A549 (cell line): ENCODE data around the gene ST3GAL5. TPM values are rescaled to one million over a fixed set of nuclear protein-coding genes. Genes with fewer than 3 reads are reported as not detected.

ENCODE experiments used
- ATAC-seq, 2 experiments: fragments of 200-7000 bp in 1 of 2; fragments of >200 bp in 1 of 2; cut with Nextera tagmentation in 1 of 2; cut with Tn5 transposase in 1 of 2; 3 replicates each; pipeline versions ENCODE4 v1.8.0 to v1.9.1; 2018 to 2020; ENCODE audit warnings: mild to moderate bottlenecking in 1 of 2, moderate library complexity in 1 of 2
- CTCF ChIA-PET: fragments of 300-600 bp; sonication (Branson Sonifier 250); formaldehyde crosslinking; extraction: SDS; loops from one replicate; lab custom pipeline; 2021; ENCODE audit warnings: antibody characterized with exemption, inconsistent platforms; lab: Yijun Ruan, JAX
- POLR2A ChIA-PET: fragments of 350-600 bp; formaldehyde crosslinking; extraction: SDS; loops from one replicate; lab custom pipeline; 2021; ENCODE audit warnings: antibody characterized with exemption, inconsistent platforms; lab: Yijun Ruan, JAX
- DNase-seq, 2 experiments: peaks; one replicate each; pipeline versions ENCODE4 v3.0.0 to v3.0.0-alpha.2; 2011 to 2016; ENCODE audit warnings: low read depth in 1 of 2, low spot score in 1 of 2
- FAIRE-seq: peaks from 2 replicates; lab custom pipeline; 2011; peaks lifted over from hg19 to GRCh38; lab: Jason Lieb, UNC
- H3K27ac ChIP-seq, 2 experiments: fragments of >200 bp; sonication (Bioruptor Twin); formaldehyde crosslinking; 3 replicates each; pipeline ENCODE4 v1.5.1; 2016 to 2017
- H3K4me1 ChIP-seq: fragments of >200 bp; sonication (Bioruptor Twin); formaldehyde crosslinking; 3 replicates; pipeline ENCODE4 v1.6.1; 2016
- H3K4me2 ChIP-seq: fragments of >200 bp; sonication (Bioruptor Twin); formaldehyde crosslinking; 3 replicates; pipeline ENCODE4 v1.6.1; 2016
- H3K4me3 ChIP-seq: fragments of >200 bp; sonication (Bioruptor Twin); formaldehyde crosslinking; 3 replicates; pipeline ENCODE4 v1.5.1; 2016
- H3K9me3 ChIP-seq: fragments of >200 bp; sonication (Bioruptor Twin); formaldehyde crosslinking; 3 replicates; pipeline ENCODE4 v1.6.1; 2016
- ATOH8 ChIP-seq: fragments of 250-450 bp; sonication (Bioruptor Pico); IDR thresholded peaks from 2 replicates; pipeline ENCODE4 v1.5.0; 2020; ENCODE audit warnings: low read depth, mild to moderate bottlenecking, moderate library complexity
- CEBPB ChIP-seq, 2 experiments: fragments of >200 bp in 1 of 2; sonication (Bioruptor Twin) in 1 of 2; formaldehyde crosslinking in 1 of 2; IDR thresholded peaks; 2 replicates each; pipeline ENCODE4 v1.6.1; 2012 to 2016
- CHD2 ChIP-seq: fragments of 150-350 bp; IDR thresholded peaks from 2 replicates; pipeline ENCODE4 v1.6.1; 2014; ENCODE audit warnings: low read length; ENCODE audit not compliant: partially characterized antibody
- CHD4 ChIP-seq: fragments of 200-600 bp; sonication (generic); IDR thresholded peaks from 2 replicates; pipeline ENCODE4 v1.6.1; 2016; ENCODE audit warnings: antibody characterized with exemption, mild to moderate bottlenecking, borderline replicate concordance
- EHF ChIP-seq: fragments of 250-450 bp; sonication (Bioruptor Pico); IDR thresholded peaks from 2 replicates; pipeline ENCODE4 v1.5.0; 2020; ENCODE audit warnings: mild to moderate bottlenecking
- ELK1 ChIP-seq: fragments of 150-350 bp; IDR thresholded peaks from 2 replicates; pipeline ENCODE4 v1.6.1; 2014; ENCODE audit warnings: low read depth, mild to moderate bottlenecking, low read length
- ESRRA ChIP-seq: fragments of 150-350 bp; IDR thresholded peaks from 2 replicates; pipeline ENCODE4 v1.6.1; 2014; ENCODE audit warnings: mild to moderate bottlenecking, low read length, borderline replicate concordance
- FOSB ChIP-seq: fragments of 250-450 bp; sonication (Bioruptor Pico); IDR thresholded peaks from 2 replicates; pipeline ENCODE4 v1.5.0; 2020; ENCODE audit warnings: mild to moderate bottlenecking, moderate library complexity
- GATA3 ChIP-seq: IDR thresholded peaks from 2 replicates; pipeline ENCODE4 v1.6.1; 2012; ENCODE audit warnings: borderline replicate concordance
- HEYL ChIP-seq: fragments of 250-450 bp; sonication (Bioruptor Pico); IDR thresholded peaks from 2 replicates; pipeline ENCODE4 v1.8.0; 2021; ENCODE audit warnings: mild to moderate bottlenecking, moderate library complexity
- HOXA7 ChIP-seq: fragments of 250-450 bp; sonication (Bioruptor Pico); IDR thresholded peaks from 2 replicates; pipeline ENCODE4 v1.5.0; 2020; ENCODE audit warnings: mild to moderate bottlenecking, moderate library complexity
- JUN ChIP-seq, 2 experiments: fragments of >200 bp; sonication (Bioruptor Twin); formaldehyde crosslinking; IDR thresholded peaks; 2 replicates in 1 of 2; 3 replicates in 1 of 2; pipeline ENCODE4 v1.6.1; 2016 to 2017
- MAFK ChIP-seq: fragments of 450-650 bp; IDR thresholded peaks from 2 replicates; pipeline ENCODE4 v1.6.1; 2014; ENCODE audit not compliant: partially characterized antibody
- MAZ ChIP-seq: fragments of 150-350 bp; IDR thresholded peaks from 2 replicates; pipeline ENCODE4 v1.6.1; 2014; ENCODE audit warnings: antibody characterized with exemption, low read depth, low read length, borderline replicate concordance
- NFE2L2 ChIP-seq: fragments of 150-350 bp; conservative IDR thresholded peaks from 2 replicates; pipeline ENCODE4 v1.6.1; 2014; ENCODE audit warnings: low read length
- NPAS2 ChIP-seq: fragments of 250-450 bp; sonication (Bioruptor Pico); IDR thresholded peaks from 2 replicates; pipeline ENCODE4 v1.8.0; 2022; ENCODE audit warnings: mild to moderate bottlenecking, moderate library complexity, borderline replicate concordance
- POLR2AphosphoS2 ChIP-seq: conservative IDR thresholded peaks from 2 replicates; pipeline ENCODE4 v1.6.1; 2012; ENCODE audit warnings: low read length, improper control_type of control experiment, inconsistent platforms
- RAD21 ChIP-seq, 2 experiments: fragments of >200 bp in 1 of 2; sonication (Bioruptor Twin) in 1 of 2; formaldehyde crosslinking in 1 of 2; IDR thresholded peaks in 1 of 2; conservative IDR thresholded peaks in 1 of 2; 2 replicates in 1 of 2; 3 replicates in 1 of 2; pipeline ENCODE4 v1.6.1; 2012 to 2018; ENCODE audit warnings: inconsistent platforms in 1 of 2
- RARB ChIP-seq: fragments of 250-450 bp; sonication (Bioruptor Pico); IDR thresholded peaks from 2 replicates; pipeline ENCODE4 v1.8.0; 2021; ENCODE audit warnings: mild to moderate bottlenecking, moderate library complexity
- RCOR1 ChIP-seq: fragments of 150-350 bp; IDR thresholded peaks from 2 replicates; pipeline ENCODE4 v1.6.1; 2014; ENCODE audit warnings: antibody characterized with exemption, low read length, low read depth
- RFX5 ChIP-seq: fragments of 450-650 bp; IDR thresholded peaks from 2 replicates; pipeline ENCODE4 v1.7.1; 2014; ENCODE audit warnings: antibody characterized with exemption, mild to moderate bottlenecking, moderate library complexity
- SMC3 ChIP-seq: fragments of >200 bp; sonication (Bioruptor Twin); formaldehyde crosslinking; IDR thresholded peaks from 3 replicates; pipeline ENCODE4 v1.6.1; 2018; ENCODE audit warnings: inconsistent platforms
- TP53 ChIP-seq: fragments of 250-450 bp; sonication (Bioruptor Pico); IDR thresholded peaks from 2 replicates; pipeline ENCODE4 v1.5.0; 2021; ENCODE audit warnings: mild to moderate bottlenecking, moderate library complexity
- ZC3H11A ChIP-seq: fragments of 450-650 bp; IDR thresholded peaks from 2 replicates; pipeline ENCODE4 v1.6.1; 2014; ENCODE audit warnings: antibody characterized with exemption, mild to moderate bottlenecking
- ZNF302 ChIP-seq: fragments of 250-450 bp; sonication (Bioruptor Pico); IDR thresholded peaks from 2 replicates; pipeline ENCODE4 v1.9.0; 2021; ENCODE audit warnings: inconsistent platforms, mild to moderate bottlenecking, moderate library complexity
- ZSCAN20 ChIP-seq: fragments of 250-450 bp; sonication (Bioruptor Pico); IDR thresholded peaks from 2 replicates; pipeline ENCODE4 v1.8.0; 2022; ENCODE audit warnings: mild to moderate bottlenecking, moderate library complexity
- WGBS: methylation state at CpG from one replicate; pipeline ENCODE4 v1.1.6; 2017; ENCODE audit errors: missing lambda C conversion rate; 5-methylcytosine and 5-hydroxymethylcytosine counted together
- polyA plus RNA-seq, 4 experiments: library from polyadenylated mRNA; depleted of rRNA in 3 of 4; stranded (reverse); fragments of >200 nt; fragmentation: RNase III in 1 of 4; extraction: RNeasy Plus Mini Kit Qiagen cat#74134 plus additional on column Dnase treatment in 1 of 4; gene quantifications; 2 replicates in 3 of 4; 3 replicates in 1 of 4; pipeline ENCODE4 v1.2.3, GENCODE V29; 2011 to 2017
- TF ChIP-seq, protein P1 (sequence below): fragments of >200 bp; sonication (Bioruptor Twin); formaldehyde crosslinking; IDR thresholded peaks from 2 replicates; pipeline ENCODE4 v1.6.1; 2016
- TF ChIP-seq, protein P2 (sequence below): fragments of 200-600 bp; sonication (generic); IDR thresholded peaks from 2 replicates; pipeline ENCODE4 v1.6.1; 2016; ENCODE audit warnings: antibody characterized with exemption, mild to moderate bottlenecking, moderate library complexity

Gene ST3GAL5
- polyA plus RNA-seq, 2 of the 4 experiments (the other 2 are of a cell fraction) = 36.9 to 119 TPM

GRCh38 chr2:85790032-85790431 is 98.8 kb downstream of the ST3GAL5 start (continued):
- no peak for TF ChIP-seq GATA3

GRCh38 chr2:85789271-85789670 is 99.5 kb downstream of the ST3GAL5 start:
- ChIA-PET CTCF (interaction anchor here (1.0 to 63.0 kb wide), 10 partner anchors 10 to 80 kb away, joined by 3 to 1675 read pairs (median 4); partner anchors contain the start of gene ATOH8), POLR2A (no interaction called here)
- WGBS = 83% methylated on average over 5 of the region's 5 CpGs
- FAIRE-seq (no peak), DNase-seq (no peak), ATAC-seq (no peak)
- Histone ChIP-seq H3K9me3 (no peaks in the 10 kb centered on the region), H3K27ac (no peak overlapping the region), H3K4me2 (no peak overlapping the region), H3K4me1 (peaks cover 36% of the 10 kb centered on the region), H3K4me3 (no peak overlapping the region)
- TF ChIP-seq EHF (CRISPR knock-in tag) (no peak), RFX5 (0 out of 2 replicates have a peak, but pooled peaks have one; percentile 29)

DNA sequence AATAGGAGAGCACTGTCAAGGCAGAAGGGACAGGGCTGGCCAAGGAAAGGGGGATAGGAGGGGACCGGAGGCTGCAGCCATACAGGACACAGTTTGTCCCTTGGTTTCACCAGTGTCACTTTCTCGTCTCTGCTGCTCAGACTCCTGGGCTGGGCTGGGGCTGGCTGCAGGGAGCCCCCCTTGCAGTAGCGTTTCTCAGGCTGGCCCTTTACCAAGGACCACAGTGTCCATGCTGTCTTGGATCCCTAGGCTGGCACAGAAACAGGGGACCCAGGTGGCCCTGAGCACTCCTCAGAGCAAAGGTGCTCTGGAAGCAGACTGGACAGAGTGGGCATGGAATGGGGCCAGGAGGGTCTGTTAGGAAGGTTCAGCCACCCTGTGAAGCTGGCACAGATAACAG is 100.2 kb downstream of the ST3GAL5 start:
- POLR2A ChIA-PET = no interaction called here
- ATAC-seq = no peak
- WGBS = 82% methylated on average over 3 of the region's 3 CpGs
- DNase-seq = no peak
- H3K9me3 ChIP-seq = no peaks in the 10 kb centered on the region
- no peak for TF ChIP-seq GATA3
- no peak for TF ChIP-seq FOSB (CRISPR knock-in tag)
- TF ChIP-seq RAD21 (conservative IDR thresholded peaks at IDR 0.05 in 1 of 2, IDR thresholded peaks at IDR 0.05 in 1 of 2) = no peak
- TF ChIP-seq MAFK = no peak
- TF ChIP-seq SMC3 = no peak
- no peak for TF ChIP-seq ZSCAN20 (CRISPR knock-in tag)
- no peak for TF ChIP-seq RARB
- TF ChIP-seq NPAS2 (CRISPR knock-in tag) = no peak
- no peak for TF ChIP-seq ESRRA
- TF ChIP-seq HEYL = no peak
- TF ChIP-seq CEBPB (IDR thresholded peaks at IDR 0.05) = no peak
- no peak for TF ChIP-seq NFE2L2
- TF ChIP-seq JUN (IDR thresholded peaks at IDR 0.05) = no peak
- TF ChIP-seq, protein P1, sequence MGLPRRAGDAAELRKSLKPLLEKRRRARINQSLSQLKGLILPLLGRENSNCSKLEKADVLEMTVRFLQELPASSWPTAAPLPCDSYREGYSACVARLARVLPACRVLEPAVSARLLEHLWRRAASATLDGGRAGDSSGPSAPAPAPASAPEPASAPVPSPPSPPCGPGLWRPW = no peak
- TF ChIP-seq TP53 (CRISPR knock-in tag) = no peak
- TF ChIP-seq ZNF302 = no peak
- TF ChIP-seq RCOR1 = no peak
- H3K4me3 ChIP-seq = no peak overlapping the region
- no peak overlapping the region for H3K4me2 ChIP-seq
- no peak overlapping the region; a peak in 1 of 6 replicates for H3K27ac ChIP-seq
- FAIRE-seq = no peak
- CTCF ChIA-PET = interaction anchor here (1.6 to 63.0 kb wide), 4 partner anchors 16 to 59 kb away, joined by 9 to 1675 read pairs (median 14); no protein-coding TSS in a partner anchor
- peaks cover 29% of the 10 kb centered on the region for H3K4me1 ChIP-seq

DNA sequence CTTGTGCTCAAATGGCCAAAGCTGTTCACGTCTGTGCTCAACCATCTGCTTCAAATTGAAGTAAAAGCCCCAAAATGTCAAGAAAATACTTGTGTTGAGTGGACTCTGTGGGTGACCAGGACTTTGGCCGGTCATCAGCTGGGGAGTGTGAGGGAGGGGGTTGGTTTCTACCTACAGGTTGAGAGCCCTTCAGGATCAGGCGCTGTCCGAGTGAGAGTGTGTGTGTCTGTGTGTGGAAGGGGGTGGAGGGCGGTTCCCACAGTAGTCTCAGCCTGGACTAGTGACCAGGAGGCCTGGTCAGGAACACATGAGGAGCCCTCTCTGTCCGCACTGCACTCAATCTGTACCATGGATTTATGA is 100.8 kb downstream of the ST3GAL5 start:
- no peak for DNase-seq
- Histone ChIP-seq H3K4me1 (peaks cover 23% of the 10 kb centered on the region), H3K27ac (no peak overlapping the region), H3K9me3 (no peaks in the 10 kb centered on the region), H3K4me3 (no peak overlapping the region), H3K4me2 (no peak overlapping the region)
- ChIA-PET CTCF (interaction anchor here (2.5 to 63.0 kb wide), 4 partner anchors 15 to 59 kb away, joined by 10 to 1675 read pairs (median 18); no protein-coding TSS in a partner anchor), POLR2A (no interaction called here)
- WGBS = 92% methylated on average over 6 of the region's 6 CpGs
- ATAC-seq = no peak
- no peak for FAIRE-seq
- TF ChIP-seq, protein P2, sequence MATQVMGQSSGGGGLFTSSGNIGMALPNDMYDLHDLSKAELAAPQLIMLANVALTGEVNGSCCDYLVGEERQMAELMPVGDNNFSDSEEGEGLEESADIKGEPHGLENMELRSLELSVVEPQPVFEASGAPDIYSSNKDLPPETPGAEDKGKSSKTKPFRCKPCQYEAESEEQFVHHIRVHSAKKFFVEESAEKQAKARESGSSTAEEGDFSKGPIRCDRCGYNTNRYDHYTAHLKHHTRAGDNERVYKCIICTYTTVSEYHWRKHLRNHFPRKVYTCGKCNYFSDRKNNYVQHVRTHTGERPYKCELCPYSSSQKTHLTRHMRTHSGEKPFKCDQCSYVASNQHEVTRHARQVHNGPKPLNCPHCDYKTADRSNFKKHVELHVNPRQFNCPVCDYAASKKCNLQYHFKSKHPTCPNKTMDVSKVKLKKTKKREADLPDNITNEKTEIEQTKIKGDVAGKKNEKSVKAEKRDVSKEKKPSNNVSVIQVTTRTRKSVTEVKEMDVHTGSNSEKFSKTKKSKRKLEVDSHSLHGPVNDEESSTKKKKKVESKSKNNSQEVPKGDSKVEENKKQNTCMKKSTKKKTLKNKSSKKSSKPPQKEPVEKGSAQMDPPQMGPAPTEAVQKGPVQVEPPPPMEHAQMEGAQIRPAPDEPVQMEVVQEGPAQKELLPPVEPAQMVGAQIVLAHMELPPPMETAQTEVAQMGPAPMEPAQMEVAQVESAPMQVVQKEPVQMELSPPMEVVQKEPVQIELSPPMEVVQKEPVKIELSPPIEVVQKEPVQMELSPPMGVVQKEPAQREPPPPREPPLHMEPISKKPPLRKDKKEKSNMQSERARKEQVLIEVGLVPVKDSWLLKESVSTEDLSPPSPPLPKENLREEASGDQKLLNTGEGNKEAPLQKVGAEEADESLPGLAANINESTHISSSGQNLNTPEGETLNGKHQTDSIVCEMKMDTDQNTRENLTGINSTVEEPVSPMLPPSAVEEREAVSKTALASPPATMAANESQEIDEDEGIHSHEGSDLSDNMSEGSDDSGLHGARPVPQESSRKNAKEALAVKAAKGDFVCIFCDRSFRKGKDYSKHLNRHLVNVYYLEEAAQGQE = no peak
- TF ChIP-seq CHD2 = no peak
- no peak for TF ChIP-seq ZC3H11A
- TF ChIP-seq MAZ = no peak
- TF ChIP-seq ATOH8 (CRISPR knock-in tag) = no peak
- no peak for TF ChIP-seq TP53 (CRISPR knock-in tag)
- no peak for TF ChIP-seq FOSB (CRISPR knock-in tag)
- TF ChIP-seq GATA3 = no peak
- no peak for TF ChIP-seq CHD4
- TF ChIP-seq HOXA7 (CRISPR knock-in tag) = no peak
- no peak for TF ChIP-seq POLR2AphosphoS2
- no peak for TF ChIP-seq ELK1
- TF ChIP-seq HEYL = no peak
- TF ChIP-seq, protein P1 = no peak
